GM12801 (cell line): ENCODE measurements around the gene NFIB.

Experiments
- CTCF ChIP-seq: IDR thresholded peaks from one replicate; pipeline ENCODE4 v1.5.1; 2011; ENCODE audit warnings: control low read depth; ENCODE audit not compliant: insufficient read length; ENCODE audit errors: extremely low read depth

Gene NFIB

GRCh38 chr9:14107495-14107894, 206.4 kb downstream of the NFIB start:
- TF ChIP-seq CTCF, result no peak

- no peak for TF ChIP-seq CTCF
Observed at GRCh38 chr9:14106699-14107098, 207.2 kb downstream of the NFIB start.

GRCh38 chr9:14104496-14104895, 209.4 kb downstream of the NFIB start:
- no peak for TF ChIP-seq CTCF

GRCh38 chr9:14103115-14103514, 210.8 kb downstream of the NFIB start:
- TF ChIP-seq CTCF, result no peak

- no peak for TF ChIP-seq CTCF
Observed at GRCh38 chr9:14099737-14100136, 214.2 kb downstream of the NFIB start.

GRCh38 chr9:14098486-14099180, 215.3 kb downstream of the NFIB start:
- no peak for TF ChIP-seq CTCF

GRCh38 chr9:14097666-14098415, 216.1 kb downstream of the NFIB start:
- TF ChIP-seq CTCF, result no peak
